ENCODE data around the gene PITPNB. TPM values are rescaled to one million over a fixed set of nuclear protein-coding genes. Genes with fewer than 3 reads are reported as not detected.

Gene PITPNB
- total RNA-seq, 2 donors from 2014 or later = 59.6 to 68.2 TPM

DNA sequence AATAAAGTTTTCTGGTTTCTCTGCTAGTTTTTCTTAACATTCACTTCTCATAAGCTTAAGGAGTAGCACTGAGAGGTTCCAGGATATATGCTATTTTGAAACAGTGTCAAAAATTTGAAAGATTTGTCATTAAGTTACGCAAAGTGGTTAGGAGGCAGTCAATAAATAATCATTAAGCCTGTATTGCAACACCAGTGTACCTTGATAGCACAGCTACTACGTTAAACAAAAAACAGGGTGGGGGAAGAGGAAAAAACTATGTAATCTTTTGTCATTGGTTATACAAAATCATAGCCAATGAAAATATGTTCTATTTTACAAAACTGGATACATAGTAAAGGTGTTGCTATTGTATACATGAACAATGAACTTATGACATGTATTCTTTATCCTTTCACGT, 30.4 kb upstream of the PITPNB start:
- no peak overlapping the region for H3K4me3 Mint-ChIP-seq
- peaks cover 15% of the 10 kb centered on the region for H3K4me1 Mint-ChIP-seq
- H3K36me3 Mint-ChIP-seq (ENCODE audit: low read depth) = no peaks in the 10 kb centered on the region
- Histone ChIP-seq H3K9me3 (ENCODE audit: control insufficient read depth, low read length) (no peaks in the 10 kb centered on the region), H3K27ac (ENCODE audit: low read depth, low read length) (no peak overlapping the region), H3K36me3 (ENCODE audit: control insufficient read depth, insufficient read depth, low read length) (no peaks in the 10 kb centered on the region), H3K9ac (ENCODE audit: extremely low read depth, low read length, poor library complexity, severe bottlenecking) (no peak overlapping the region), H3K4me1 (ENCODE audit: control insufficient read depth, insufficient read depth, low read length) (no peaks in the 10 kb centered on the region), H3K27me3 (ENCODE audit: control insufficient read depth, insufficient read depth, low read length, poor library complexity, severe bottlenecking) (no peaks in the 10 kb centered on the region), H3K4me3 (ENCODE audit: low read length) (no peak overlapping the region)
- H3K9me3 Mint-ChIP-seq = no peaks in the 10 kb centered on the region
- TF ChIP-seq, protein P1, sequence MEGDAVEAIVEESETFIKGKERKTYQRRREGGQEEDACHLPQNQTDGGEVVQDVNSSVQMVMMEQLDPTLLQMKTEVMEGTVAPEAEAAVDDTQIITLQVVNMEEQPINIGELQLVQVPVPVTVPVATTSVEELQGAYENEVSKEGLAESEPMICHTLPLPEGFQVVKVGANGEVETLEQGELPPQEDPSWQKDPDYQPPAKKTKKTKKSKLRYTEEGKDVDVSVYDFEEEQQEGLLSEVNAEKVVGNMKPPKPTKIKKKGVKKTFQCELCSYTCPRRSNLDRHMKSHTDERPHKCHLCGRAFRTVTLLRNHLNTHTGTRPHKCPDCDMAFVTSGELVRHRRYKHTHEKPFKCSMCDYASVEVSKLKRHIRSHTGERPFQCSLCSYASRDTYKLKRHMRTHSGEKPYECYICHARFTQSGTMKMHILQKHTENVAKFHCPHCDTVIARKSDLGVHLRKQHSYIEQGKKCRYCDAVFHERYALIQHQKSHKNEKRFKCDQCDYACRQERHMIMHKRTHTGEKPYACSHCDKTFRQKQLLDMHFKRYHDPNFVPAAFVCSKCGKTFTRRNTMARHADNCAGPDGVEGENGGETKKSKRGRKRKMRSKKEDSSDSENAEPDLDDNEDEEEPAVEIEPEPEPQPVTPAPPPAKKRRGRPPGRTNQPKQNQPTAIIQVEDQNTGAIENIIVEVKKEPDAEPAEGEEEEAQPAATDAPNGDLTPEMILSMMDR (conservative IDR thresholded peaks at IDR 0.05) = no peak
- no peak overlapping the region for H3K27ac Mint-ChIP-seq
- WGBS, 2 experiments (ENCODE audit: insufficient coverage in 1 of 2, insufficient read length in 1 of 2) = 94 to 100% methylated on average over 1 to 3 of the region's 3 CpGs
- no peak for DNase-seq
- no peaks in the 10 kb centered on the region for H3K27me3 Mint-ChIP-seq (ENCODE audit: insufficient read depth)

DNA sequence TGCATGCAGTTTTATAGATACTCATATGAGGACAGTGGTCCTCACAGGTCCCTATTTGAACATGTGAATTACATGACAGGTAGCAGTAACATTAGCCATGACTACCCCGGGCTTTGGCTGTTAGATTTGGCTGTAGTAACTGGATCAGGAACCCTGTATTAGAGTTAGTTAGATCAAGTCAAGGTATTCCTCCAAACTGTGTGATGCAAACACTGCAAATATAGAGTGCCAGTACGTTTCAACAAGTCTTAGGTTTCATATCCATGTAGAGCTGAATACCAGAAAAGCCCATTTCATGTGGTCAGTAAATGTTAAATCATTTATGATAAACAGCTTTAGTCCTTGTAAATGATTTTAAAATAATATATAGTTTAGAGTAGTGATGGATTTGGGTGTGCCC, 29.5 kb upstream of the PITPNB start:
- 95 to 100% methylated on average over 1 to 2 of the region's 2 CpGs for WGBS, 2 experiments (ENCODE audit: insufficient coverage in 1 of 2, insufficient read length in 1 of 2)
- Histone ChIP-seq H3K27ac (ENCODE audit: low read depth, low read length) (no peak overlapping the region), H3K27me3 (ENCODE audit: control insufficient read depth, insufficient read depth, low read length, poor library complexity, severe bottlenecking) (no peaks in the 10 kb centered on the region), H3K9me3 (ENCODE audit: control insufficient read depth, low read length) (no peaks in the 10 kb centered on the region), H3K9ac (ENCODE audit: extremely low read depth, low read length, poor library complexity, severe bottlenecking) (no peak overlapping the region), H3K4me3 (ENCODE audit: low read length) (no peak overlapping the region), H3K36me3 (ENCODE audit: control insufficient read depth, insufficient read depth, low read length) (no peaks in the 10 kb centered on the region), H3K4me1 (ENCODE audit: control insufficient read depth, insufficient read depth, low read length) (no peaks in the 10 kb centered on the region)
- TF ChIP-seq, protein P1 (conservative IDR thresholded peaks at IDR 0.05) = no peak
- Mint-ChIP-seq H3K9me3 (no peaks in the 10 kb centered on the region), H3K4me1 (peaks cover 15% of the 10 kb centered on the region), H3K27ac (no peak overlapping the region), H3K4me3 (no peak overlapping the region), H3K36me3 (ENCODE audit: low read depth) (no peaks in the 10 kb centered on the region), H3K27me3 (ENCODE audit: insufficient read depth) (no peaks in the 10 kb centered on the region)
- DNase-seq = no peak

DNA sequence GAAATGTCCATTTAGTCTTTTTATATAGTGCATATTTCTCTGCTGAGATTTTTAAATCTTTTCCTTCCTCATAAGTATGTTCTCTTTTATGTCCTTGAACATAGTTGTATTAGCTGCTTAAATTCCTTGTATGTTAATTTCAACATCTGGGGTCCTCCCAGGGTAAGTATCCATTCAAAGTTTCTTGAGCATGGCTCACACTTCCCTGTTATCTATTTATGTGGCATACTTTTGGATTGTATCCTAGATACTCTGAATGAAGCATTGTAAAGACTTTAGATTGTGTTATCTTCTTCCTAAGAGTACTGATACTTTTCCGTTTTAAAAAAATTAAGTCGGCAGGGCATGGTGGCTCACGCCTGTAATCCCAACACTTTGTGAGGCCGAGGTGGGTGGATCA, 28.4 kb upstream of the PITPNB start:
- 83 to 89% methylated on average over 4 of the region's 4 CpGs for WGBS, 2 experiments (ENCODE audit: insufficient coverage in 1 of 2, insufficient read length in 1 of 2)
- H3K36me3 Mint-ChIP-seq (ENCODE audit: low read depth) = no peaks in the 10 kb centered on the region
- peaks cover 15% of the 10 kb centered on the region for H3K4me1 Mint-ChIP-seq
- Histone ChIP-seq H3K9ac (ENCODE audit: extremely low read depth, low read length, poor library complexity, severe bottlenecking) (no peak overlapping the region), H3K27me3 (ENCODE audit: control insufficient read depth, insufficient read depth, low read length, poor library complexity, severe bottlenecking) (no peaks in the 10 kb centered on the region), H3K4me1 (ENCODE audit: control insufficient read depth, insufficient read depth, low read length) (no peaks in the 10 kb centered on the region), H3K4me3 (ENCODE audit: low read length) (no peak overlapping the region), H3K36me3 (ENCODE audit: control insufficient read depth, insufficient read depth, low read length) (no peaks in the 10 kb centered on the region), H3K9me3 (ENCODE audit: control insufficient read depth, low read length) (no peaks in the 10 kb centered on the region), H3K27ac (ENCODE audit: low read depth, low read length) (no peak overlapping the region)
- DNase-seq = no peak
- H3K27me3 Mint-ChIP-seq (ENCODE audit: insufficient read depth) = no peaks in the 10 kb centered on the region
- TF ChIP-seq, protein P1 (conservative IDR thresholded peaks at IDR 0.05) = no peak
- no peaks in the 10 kb centered on the region for H3K9me3 Mint-ChIP-seq
- no peak overlapping the region for H3K27ac Mint-ChIP-seq
- H3K4me3 Mint-ChIP-seq = no peak overlapping the region
